CD4-positive, alpha-beta T cell treated with Interleukin-17A for 4 hours (primary cell): Measurements from ENCODE around the gene HM13.
"Not testable (repeated sequence)": the region's sequence is repeated elsewhere in the genome, so short reads cannot be mapped to it uniquely, and the experiment has no call there.

Experiments used
- DNase-seq: peaks from one replicate; pipeline ENCODE4 v3.0.0-alpha.2; 2020; ENCODE audit warnings: mixed read lengths

The HM13 gene

DNA sequence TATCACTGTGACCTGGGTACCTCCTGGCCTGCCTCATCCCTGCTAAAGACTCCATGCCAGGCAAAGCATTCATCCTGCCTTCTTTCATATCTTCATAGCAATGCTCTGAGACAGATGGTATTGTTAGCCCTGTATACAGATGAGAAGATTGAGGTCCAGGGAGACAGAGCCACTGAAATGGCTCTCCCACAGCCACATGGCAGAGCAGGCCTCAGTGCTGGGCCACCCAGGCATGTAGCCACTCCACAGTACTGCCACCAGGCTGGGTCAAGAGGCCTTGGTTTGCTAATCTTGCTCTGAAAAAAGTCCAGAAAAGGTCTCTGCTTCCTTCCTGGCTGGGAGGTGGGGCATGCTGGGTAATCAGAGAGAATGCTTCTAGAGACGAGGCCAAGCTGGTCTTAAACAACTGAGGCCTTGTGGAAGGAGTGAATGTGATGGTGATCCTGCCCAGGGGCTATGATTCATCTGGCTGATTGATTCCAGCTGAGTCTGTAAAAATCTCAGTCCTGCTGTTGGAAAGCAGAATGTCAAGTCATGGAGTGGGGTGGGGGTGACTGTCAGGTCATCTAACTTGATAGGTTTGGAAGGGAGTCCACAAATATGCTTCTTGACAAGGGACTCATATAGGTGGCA lies 29.8 kb downstream of the HM13 start:
- DNase-seq: no peak

DNA sequence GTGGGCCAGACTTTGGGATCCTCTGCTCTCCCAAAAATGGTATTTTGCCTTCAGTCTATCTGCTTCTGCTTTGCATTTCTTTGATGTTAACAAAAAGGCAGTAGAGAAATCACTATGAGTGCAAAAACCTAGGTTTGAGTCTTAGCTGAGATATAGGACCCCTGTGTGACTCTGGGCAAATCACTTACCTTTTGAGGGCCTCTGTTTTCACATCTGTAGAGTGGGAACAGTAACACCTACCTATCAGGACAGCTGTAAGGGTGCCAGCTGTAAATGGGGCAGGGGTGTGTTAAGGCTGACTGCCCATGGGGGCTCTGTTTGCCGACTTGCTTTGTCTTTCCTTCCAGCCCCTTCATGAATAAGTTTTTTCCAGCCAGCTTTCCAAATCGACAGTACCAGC lies 30.4 kb downstream of the HM13 start:
- no peak for DNase-seq

GRCh38 chr20:31545621-31546040 lies 31.4 kb downstream of the HM13 start:
- not testable (repeated sequence) for DNase-seq

- peak; percentile 82 for DNase-seq
These were observed 32.9 kb downstream of the HM13 start for GRCh38 chr20:31547017-31547675.

- no peak for DNase-seq
These were observed 33.6 kb downstream of the HM13 start for GRCh38 chr20:31547720-31548298.

- no peak for DNase-seq
These were observed 34.7 kb downstream of the HM13 start for GRCh38 chr20:31548820-31549512.

DNA sequence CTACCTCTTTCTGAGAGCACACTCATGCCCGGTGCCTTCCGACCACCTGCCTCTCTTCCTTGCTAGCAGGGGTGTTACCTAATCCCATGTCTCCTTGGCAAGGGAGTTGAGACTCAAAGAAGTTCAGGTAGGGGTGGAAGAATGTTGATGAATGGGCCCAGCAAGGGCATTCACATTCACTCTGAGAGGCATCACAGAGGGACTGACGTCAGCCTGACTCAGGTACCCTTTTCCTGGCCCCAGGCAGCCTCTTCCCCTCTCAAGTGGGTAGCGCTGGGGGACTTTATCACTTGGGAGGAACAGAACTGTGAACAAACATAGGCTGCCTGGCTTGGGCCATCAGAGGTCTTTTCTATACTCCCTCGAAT lies 35.3 kb downstream of the HM13 start:
- DNase-seq: no peak

DNA sequence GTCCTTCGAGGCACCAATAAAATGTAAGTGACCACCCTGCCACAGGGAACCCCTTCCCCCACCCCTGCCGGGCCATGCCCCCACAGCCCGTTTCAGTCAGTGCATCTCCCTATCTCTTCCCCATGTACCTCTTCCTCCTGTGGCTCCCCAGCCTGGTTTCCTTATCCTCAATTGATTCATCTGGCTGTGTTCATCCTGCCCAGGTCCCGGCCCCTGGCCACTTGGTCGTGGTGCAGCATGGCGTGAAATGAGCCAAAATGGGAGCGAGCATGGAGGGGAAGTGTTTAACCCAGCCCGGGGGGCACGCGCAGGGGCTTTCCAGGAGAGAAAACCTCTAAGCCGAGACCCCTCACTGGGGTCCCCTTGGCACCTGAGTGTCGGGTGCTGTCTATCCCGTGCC lies 35.9 kb downstream of the HM13 start:
- no peak for DNase-seq

DNA sequence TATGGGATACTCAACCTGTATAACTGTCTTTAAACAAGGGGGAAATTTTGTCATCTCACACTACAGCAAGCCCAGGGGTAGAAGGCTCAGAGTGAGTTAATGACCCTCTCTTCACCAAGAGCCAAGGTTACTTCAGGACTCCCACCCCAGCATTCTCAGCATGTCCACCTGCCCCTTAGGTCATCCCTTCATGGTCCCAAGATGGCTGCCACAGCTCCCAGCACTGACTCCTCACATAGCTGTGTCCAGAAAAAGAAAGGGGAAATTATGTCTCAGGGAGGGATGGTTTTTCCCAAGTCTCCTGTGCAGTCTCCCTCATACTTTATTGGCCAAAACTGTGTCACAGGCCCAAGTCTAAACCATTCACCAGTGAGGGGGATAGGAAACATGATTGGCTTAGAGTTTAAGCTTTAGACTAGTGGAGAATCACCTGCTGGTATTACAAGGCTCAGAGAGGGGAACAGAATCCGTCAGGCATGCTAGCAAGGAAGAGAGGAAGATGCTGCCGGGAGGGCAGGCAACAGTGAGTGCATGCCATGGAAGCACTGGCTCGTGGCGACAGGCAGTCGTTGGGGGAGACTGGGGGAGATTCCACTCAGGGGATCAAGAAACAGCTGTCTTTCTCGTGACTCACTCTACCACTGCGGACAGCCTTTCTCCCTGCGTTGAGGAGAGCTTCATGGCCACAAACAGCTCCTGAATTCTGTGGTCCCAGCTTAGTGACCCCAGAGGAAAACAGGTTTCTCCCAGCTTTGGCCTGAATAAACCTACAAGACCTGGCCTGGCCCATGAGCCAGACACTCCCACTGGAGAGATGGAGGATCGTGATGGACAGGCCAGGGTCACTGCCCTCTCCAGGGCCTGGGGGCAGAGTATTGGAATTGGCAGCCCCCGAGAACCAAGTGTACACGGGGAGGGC lies 37.2 kb downstream of the HM13 start:
- no peak for DNase-seq

- no peak for DNase-seq
These were observed 41.0 kb downstream of the HM13 start for GRCh38 chr20:31555203-31555775.

DNA sequence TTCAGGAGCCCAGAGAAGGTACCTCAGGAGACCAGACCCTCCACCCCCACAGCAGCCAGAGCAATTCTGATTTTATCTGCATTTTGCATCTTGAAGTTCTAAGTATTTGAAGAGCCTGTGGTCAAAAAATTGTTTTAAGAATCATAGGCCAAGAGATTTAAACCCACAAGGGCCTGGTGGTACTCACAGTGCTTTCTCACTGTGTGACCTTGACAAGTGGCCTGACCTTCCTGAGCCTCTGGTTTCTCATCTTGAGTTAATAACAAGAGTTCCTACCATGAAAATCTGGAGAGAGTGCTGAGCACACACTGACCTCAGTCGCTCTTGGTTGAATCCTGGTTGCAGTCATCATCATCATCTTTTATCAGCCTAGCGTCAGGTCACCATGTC lies 45.5 kb downstream of the HM13 start:
- DNase-seq: no peak

DNA sequence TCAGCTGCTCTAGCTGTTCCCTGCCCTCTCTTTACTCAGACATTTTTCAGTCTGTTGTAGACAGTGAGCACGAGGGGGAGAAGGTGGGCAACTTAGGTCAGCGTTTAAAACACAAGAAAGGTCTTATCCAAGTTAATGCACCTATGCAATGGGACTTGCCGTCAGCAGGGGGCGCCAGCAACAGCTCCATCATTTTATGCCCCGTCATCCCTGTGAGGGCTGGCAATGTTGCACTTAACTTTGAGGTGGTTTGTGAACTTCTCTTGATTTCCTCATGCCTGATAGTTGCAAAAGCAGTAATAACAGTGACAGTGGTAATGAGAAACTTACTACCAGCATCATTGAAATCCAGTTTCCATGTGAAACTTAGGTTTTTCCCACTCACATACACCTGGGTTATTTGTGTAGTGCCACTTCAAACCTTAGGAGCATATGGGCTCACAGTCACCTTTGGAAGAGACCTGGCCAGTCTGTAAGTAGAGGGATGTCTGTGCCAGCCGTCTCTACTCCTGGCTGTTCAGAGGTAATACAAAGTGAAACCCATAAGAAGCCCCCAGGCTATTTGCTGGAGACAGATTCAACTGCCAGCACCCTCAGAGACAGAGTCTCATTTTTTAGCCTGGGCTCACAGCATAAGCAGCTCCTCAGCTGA lies 46.0 kb downstream of the HM13 start:
- peak; percentile 85 for DNase-seq

DNA sequence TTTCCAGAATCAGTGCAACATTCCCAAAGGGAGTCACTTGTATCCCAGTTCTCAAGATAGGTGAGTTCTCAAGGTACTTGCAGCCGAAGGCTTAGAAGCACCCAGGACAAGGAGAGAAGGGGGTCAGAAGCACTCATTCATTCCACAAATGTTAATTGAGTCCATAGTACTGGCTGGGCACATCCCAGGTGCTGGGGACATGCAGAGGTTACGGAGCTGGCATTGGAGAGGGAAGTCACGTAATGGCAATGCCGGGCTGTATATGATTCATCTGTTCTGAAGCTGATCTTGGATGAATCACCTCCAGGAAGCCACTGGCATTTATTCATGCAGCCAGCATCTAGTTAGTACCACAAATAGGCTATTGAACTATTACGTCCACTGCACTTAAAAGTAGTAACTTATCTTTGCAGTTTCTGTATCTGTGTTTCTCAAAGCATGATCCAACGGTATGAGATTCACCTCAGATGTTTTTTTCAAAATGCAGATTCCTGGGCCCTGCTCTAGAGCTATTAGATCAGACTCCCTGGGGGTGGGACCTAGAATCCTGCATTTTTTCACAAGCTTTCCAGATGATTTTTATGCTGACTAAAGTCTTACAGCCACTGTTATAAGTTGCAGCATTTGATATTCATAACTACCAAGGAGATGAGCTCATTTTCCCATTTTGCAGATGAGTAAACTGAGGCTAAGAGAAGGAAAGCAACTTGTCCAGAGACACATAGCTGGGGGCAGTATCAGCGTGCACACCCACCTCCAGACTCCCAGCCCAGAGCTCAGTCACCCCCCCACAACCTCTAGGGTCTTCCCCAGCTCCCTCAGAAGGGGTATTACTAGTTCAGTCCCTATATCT lies 46.7 kb downstream of the HM13 start:
- no peak for DNase-seq

DNA sequence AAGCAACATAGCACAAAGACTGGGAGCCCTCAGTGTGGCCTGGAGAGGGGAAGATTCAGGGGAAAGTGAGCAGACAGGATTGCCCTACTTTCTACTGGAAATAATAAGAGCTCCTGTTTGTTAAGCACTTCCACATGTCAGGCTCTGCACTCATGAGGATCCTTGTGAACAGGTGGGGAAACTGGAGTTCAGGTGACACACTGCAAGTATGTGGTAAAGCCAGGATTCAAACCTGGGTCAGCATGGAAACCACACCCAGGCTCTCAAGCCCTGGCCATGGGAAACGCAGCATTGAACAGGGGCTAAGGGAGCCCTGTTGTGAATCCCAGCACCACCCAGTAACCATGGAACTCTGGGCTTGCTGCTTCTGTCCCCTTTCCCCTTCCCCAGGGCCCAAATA lies 48.0 kb downstream of the HM13 start:
- DNase-seq: no peak

DNA sequence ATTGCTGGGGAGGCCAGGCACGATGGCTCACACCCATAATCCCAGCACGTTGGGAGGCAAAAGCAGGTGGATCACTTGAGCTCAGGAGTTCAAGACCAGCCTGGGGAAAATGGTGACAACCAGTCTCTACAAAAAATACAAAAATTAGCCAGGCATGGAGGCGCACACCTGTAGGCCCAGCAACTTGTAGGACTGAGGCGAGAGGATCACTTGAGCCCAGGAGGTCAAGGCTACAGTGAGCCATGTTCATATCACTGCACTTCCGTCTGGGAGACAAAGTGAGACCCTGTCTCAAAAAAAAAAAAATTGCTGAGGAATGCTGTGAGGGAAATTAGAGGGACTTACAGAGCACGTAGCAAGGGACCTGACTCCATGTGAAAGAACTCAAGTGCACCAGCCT lies 50.0 kb downstream of the HM13 start:
- no peak for DNase-seq

GRCh38 chr20:31565699-31566318 lies 51.6 kb downstream of the HM13 start:
- DNase-seq: no peak

GRCh38 chr20:31566319-31566657 lies 52.0 kb downstream of the HM13 start:
- no peak for DNase-seq

GRCh38 chr20:31566658-31567379 lies 52.6 kb downstream of the HM13 start:
- DNase-seq: no peak

DNA sequence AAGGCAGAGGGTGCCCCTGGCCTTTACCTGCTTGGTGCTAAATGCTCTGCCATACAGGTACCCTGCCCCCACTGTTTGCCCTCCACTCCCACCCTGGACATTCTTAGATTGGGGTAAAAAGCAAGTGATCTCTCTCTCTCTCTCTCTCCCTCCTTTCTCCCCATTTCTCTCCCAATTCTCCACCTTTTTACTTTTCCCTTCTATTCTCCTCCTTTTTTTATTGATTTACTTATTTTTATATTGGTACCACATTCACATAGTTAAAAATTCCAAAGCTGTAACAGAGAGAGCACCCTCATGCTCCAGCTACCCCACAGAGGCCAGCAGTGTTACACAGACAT lies 53.1 kb downstream of the HM13 start:
- DNase-seq: no peak
